Sigmoid colon (tissue), 7 donors: ENCODE data around the gene NR6A1. TPM values are rescaled to one million over a fixed set of nuclear protein-coding genes. Genes with fewer than 3 reads are reported as not detected.

ENCODE experiments used
- DNase-seq: peaks from one replicate; pipeline ENCODE4 v3.0.0-alpha.2; 2019
- H3K27ac ChIP-seq, 4 donors: fragments of 200-600 bp; sonication (generic); one replicate each; pipeline ENCODE4 v1.5.1; 2016 to 2019; ENCODE audit warnings: mild to moderate bottlenecking in 1 of 4
- H3K27me3 ChIP-seq, 3 donors: fragments of 200-600 bp; sonication (generic); one replicate each; pipeline ENCODE4 v1.5.1; 2019; ENCODE audit warnings: mild to moderate bottlenecking in 1 of 3
- H3K36me3 ChIP-seq, 4 donors: fragments of 200-600 bp; sonication (generic); one replicate each; pipeline ENCODE4 v1.5.1; 2016 to 2019
- H3K4me1 ChIP-seq, 4 donors: fragments of 200-600 bp; sonication (generic); one replicate each; pipeline ENCODE4 v1.5.1; 2017 to 2019
- H3K4me3 ChIP-seq, 4 donors: fragments of 200-600 bp; sonication (generic); one replicate each; pipeline ENCODE4 v1.5.1; 2017 to 2019; ENCODE audit warnings: mild to moderate bottlenecking in 2 of 4, moderate library complexity in 1 of 4
- H3K9me3 ChIP-seq, 4 donors: fragments of 200-600 bp in 3 of 4; sonication (generic) in 3 of 4; one replicate each; pipeline versions ENCODE4 v1.5.1 to v1.6.1; 2013 to 2019
- CTCF ChIP-seq, 4 experiments: fragments of 450-650 bp in 3 of 4; fragments of 200-600 bp in 1 of 4; IDR thresholded peaks; one replicate each; pipeline ENCODE4 v1.5.1; 2016 to 2019; ENCODE audit warnings: antibody characterized with exemption in 4 of 4, mild to moderate bottlenecking in 3 of 4, moderate library complexity in 2 of 4
- EP300 ChIP-seq, 4 donors: sonication (generic); formaldehyde crosslinking; IDR thresholded peaks; one replicate each; pipeline ENCODE4 v1.6.1; 2017; ENCODE audit warnings: antibody characterized with exemption in 4 of 4
- POLR2A ChIP-seq, 2 donors: fragments of 450-650 bp; IDR thresholded peaks; one replicate each; pipeline ENCODE4 v1.6.1; 2016; ENCODE audit warnings: antibody characterized with exemption in 2 of 2, mild to moderate bottlenecking in 2 of 2, moderate library complexity in 2 of 2
- POLR2AphosphoS5 ChIP-seq, 4 donors: sonication (generic); formaldehyde crosslinking; IDR thresholded peaks; one replicate each; pipeline ENCODE4 v1.6.1; 2017; ENCODE audit warnings: antibody characterized with exemption in 4 of 4
- WGBS, 2 donors: extraction: QIAGEN DNeasy Blood & Tissue Kit; methylation state at CpG; one replicate each; pipeline ENCODE4 v1.1.7; 2013; 5-methylcytosine and 5-hydroxymethylcytosine counted together
- intact Hi-C: fragments of 100-400 bp; cut with DNase I; formaldehyde crosslinking; loops from one replicate; pipeline ENCODE4 v1.15.1; 2023
- polyA plus RNA-seq, 3 donors: library from polyadenylated mRNA; stranded (reverse); fragments of 200-250 nt; gene quantifications; one replicate each; pipeline ENCODE4 v1.2.3, GENCODE V29; 2013
- total RNA-seq, 4 donors: library from RNA; depleted of rRNA; stranded (reverse); fragments of >200 nt; gene quantifications; one replicate each; pipeline ENCODE4 v1.1.0, GENCODE V29; 2016
- donor health status: healthy with polysubstance abuse.
- donor health status: Bipolar disorder and iron deficiency.
- donor health status: healthy.

The NR6A1 gene
- total and polyA plus RNA-seq, 7 donors: 0.60 to 3.0 (median 1.8) TPM

DNA sequence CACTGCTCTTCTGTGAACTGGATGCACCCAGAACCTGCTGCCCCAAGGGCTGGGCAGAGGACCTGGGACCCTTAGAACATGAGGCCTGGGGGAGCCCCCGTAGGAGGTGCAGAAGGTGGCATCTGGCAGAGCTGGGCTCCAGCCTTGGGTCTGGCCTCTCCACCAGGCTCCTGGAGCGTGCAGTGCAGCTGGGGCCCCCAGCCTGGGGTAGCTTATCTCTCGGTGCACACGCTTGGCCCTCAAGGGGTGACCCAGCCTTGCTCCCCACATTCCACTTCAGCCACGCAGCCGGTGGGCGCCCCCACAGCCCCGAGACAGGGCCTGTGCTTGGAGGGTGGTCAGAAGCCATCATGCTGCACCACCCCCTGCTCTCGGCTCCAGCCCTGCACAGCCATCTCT is 258.3 kb downstream of the NR6A1 start:
- no peak for DNase-seq
- no peaks in the 10 kb centered on the region for H3K9me3 ChIP-seq
- H3K36me3 ChIP-seq: no peaks in the 10 kb centered on the region
- peaks cover 0 to 14% (median 0%) of the 10 kb centered on the region in 3 donors for H3K27me3 ChIP-seq
- 84 to 85% methylated on average over 9 of the region's 9 CpGs for WGBS, 2 donors
- H3K4me1 ChIP-seq: no peaks in the 10 kb centered on the region
- TF ChIP-seq POLR2AphosphoS5 (IDR thresholded peaks at IDR 0.05) (no peak), POLR2A (IDR thresholded peaks at IDR 0.05) (no peak)
- no peak overlapping the region for H3K27ac ChIP-seq
- no peak overlapping the region for H3K4me3 ChIP-seq
- intact Hi-C loops: no loop called here

GRCh38 chr9:124511891-124512805 is 259.0 kb downstream of the NR6A1 start:
- WGBS, 2 donors: 34 to 44% methylated on average over 23 of the region's 23 CpGs
- no peak overlapping the region for H3K27ac ChIP-seq
- no peak overlapping the region for H3K4me3 ChIP-seq
- H3K4me1 ChIP-seq: no peaks in the 10 kb centered on the region
- H3K36me3 ChIP-seq: no peaks in the 10 kb centered on the region
- intact Hi-C loops: no loop called here
- no peak for DNase-seq
- H3K9me3 ChIP-seq: no peaks in the 10 kb centered on the region
- no peak for TF ChIP-seq POLR2A (IDR thresholded peaks at IDR 0.05)
- no peak for TF ChIP-seq CTCF (IDR thresholded peaks at IDR 0.05)
- no peak for TF ChIP-seq POLR2AphosphoS5 (IDR thresholded peaks at IDR 0.05)
- TF ChIP-seq EP300 (IDR thresholded peaks at IDR 0.05): no peak
- H3K27me3 ChIP-seq: peaks cover 0 to 14% (median 0%) of the 10 kb centered on the region in 3 donors

DNA sequence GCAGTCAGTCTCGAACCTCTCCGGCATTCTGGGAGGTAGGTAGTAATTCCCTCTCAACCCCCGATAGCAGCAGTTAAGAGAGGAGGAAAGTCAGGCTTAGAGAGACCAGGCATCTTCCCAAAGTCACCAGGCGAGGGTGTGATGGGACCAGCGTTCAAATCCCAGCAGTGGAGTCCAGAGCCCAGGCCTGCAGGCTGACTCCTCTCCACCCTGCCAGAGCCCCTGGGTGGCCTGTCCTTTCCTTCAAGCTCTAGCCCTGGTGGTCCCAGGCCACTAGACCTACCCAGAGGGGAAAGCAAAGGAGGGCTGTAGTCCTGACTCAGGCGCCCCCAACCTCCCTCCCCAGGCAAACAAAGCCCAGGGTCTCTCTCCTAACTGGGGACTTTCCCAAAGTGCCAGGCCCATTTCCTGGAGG is 259.7 kb downstream of the NR6A1 start:
- no peak for DNase-seq
- H3K27ac ChIP-seq: no peak overlapping the region

DNA sequence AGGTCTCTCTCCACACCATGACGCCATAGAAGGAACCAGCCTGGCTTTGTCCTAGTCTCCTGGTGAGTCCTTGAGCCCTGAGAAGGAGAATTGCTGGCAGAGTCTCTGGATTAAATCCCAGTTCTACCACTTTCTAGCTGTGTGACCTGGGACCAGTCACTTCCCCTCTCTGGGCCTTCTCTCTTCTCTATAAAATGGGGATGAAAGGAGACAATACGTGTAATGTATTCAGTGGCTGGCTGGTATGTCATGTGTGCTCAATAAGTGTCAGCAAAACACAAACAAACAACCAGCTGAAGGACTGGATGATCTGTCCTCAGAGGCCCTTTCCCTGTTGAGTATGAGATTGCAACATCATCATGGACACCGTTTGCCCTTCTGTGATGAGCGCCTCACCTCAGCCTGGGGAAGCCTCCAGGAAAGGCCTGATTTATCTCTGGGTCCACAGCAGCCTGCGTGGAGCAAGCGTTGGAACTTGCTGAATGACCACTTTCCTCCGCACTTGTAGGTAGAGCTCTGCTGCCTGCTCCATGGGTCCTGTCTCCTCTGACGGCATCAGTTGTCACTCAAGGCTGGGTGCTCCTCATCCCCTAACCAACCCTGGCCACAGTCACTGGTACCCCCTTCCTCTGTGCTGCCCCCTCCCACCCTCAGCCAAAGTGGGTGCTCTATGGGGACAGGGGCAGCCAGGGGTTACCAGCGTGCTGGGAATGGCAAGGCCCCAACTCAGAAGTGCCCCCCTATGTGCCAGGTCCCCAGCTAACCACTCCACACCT is 260.3 kb downstream of the NR6A1 start:
- intact Hi-C loops: no loop called here
- no peak overlapping the region for H3K4me3 ChIP-seq
- H3K27me3 ChIP-seq: peaks cover 0 to 17% (median 2%) of the 10 kb centered on the region in 3 donors
- no peaks in the 10 kb centered on the region for H3K9me3 ChIP-seq
- no peaks in the 10 kb centered on the region for H3K36me3 ChIP-seq
- TF ChIP-seq POLR2AphosphoS5 (IDR thresholded peaks at IDR 0.05): no peak
- TF ChIP-seq EP300 (IDR thresholded peaks at IDR 0.05): no peak
- TF ChIP-seq POLR2A (IDR thresholded peaks at IDR 0.05): no peak
- no peak overlapping the region for H3K27ac ChIP-seq
- no peak for DNase-seq
- no peaks in the 10 kb centered on the region for H3K4me1 ChIP-seq
- 79 to 84% methylated on average over 9 of the region's 9 CpGs for WGBS, 2 donors

More for the DNA sequence above, 259.7 kb downstream of the NR6A1 start:
- Histone ChIP-seq H3K36me3 (no peaks in the 10 kb centered on the region), H3K4me3 (no peak overlapping the region), H3K4me1 (no peaks in the 10 kb centered on the region), H3K27me3 (peaks cover 0 to 14% (median 0%) of the 10 kb centered on the region in 3 donors), H3K9me3 (no peaks in the 10 kb centered on the region)
- intact Hi-C loops: no loop called here
- TF ChIP-seq POLR2AphosphoS5 (IDR thresholded peaks at IDR 0.05): no peak
- 65 to 77% methylated on average over 6 of the region's 6 CpGs for WGBS, 2 donors

GRCh38 chr9:124507880-124508423 is 263.2 kb downstream of the NR6A1 start:
- no peak overlapping the region for H3K27ac ChIP-seq
- 87 to 90% methylated on average over 11 of the region's 11 CpGs for WGBS, 2 donors
- H3K4me3 ChIP-seq: no peak overlapping the region
- no peak for DNase-seq
- no peaks in the 10 kb centered on the region for H3K36me3 ChIP-seq
- H3K27me3 ChIP-seq: peaks cover 24 to 43% (median 28%) of the 10 kb centered on the region in 3 donors
- intact Hi-C loops: no loop called here
- H3K9me3 ChIP-seq: no peaks in the 10 kb centered on the region
- no peak for TF ChIP-seq POLR2AphosphoS5 (IDR thresholded peaks at IDR 0.05)
- TF ChIP-seq POLR2A (IDR thresholded peaks at IDR 0.05): no peak
- TF ChIP-seq CTCF (IDR thresholded peaks at IDR 0.05): no peak
- TF ChIP-seq EP300 (IDR thresholded peaks at IDR 0.05): no peak
- H3K4me1 ChIP-seq: peaks cover 0 to 20% (median 18%) of the 10 kb centered on the region in 4 donors
